KMS-11 (cell line): ENCODE measurements around the gene DGKB.

ENCODE experiments used
- H2AFZ ChIP-seq: fragments of 200-600 bp; sonication (generic); 2 replicates; pipeline ENCODE4 v1.6.1; 2016; ENCODE audit warnings: antibody characterized with exemption, mixed run types, low read depth
- H3K27ac ChIP-seq: fragments of 200-600 bp; sonication (generic); 2 replicates; pipeline ENCODE4 v1.6.1; 2016; ENCODE audit warnings: mild to moderate bottlenecking, mixed run types
- H3K27me3 ChIP-seq: fragments of 200-600 bp; sonication (generic); 2 replicates; pipeline ENCODE4 v1.6.1; 2017; ENCODE audit warnings: mild to moderate bottlenecking, low read depth, mixed run types, moderate library complexity; ENCODE audit not compliant: insufficient read depth
- H3K36me3 ChIP-seq: fragments of 200-600 bp; sonication (generic); 2 replicates; pipeline ENCODE4 v1.6.1; 2017; ENCODE audit warnings: mild to moderate bottlenecking, mixed run types; ENCODE audit not compliant: insufficient read depth
- H3K4me1 ChIP-seq: fragments of 200-600 bp; sonication (generic); 2 replicates; pipeline ENCODE4 v1.6.1; 2016; ENCODE audit warnings: mild to moderate bottlenecking, low read depth, mixed run types; ENCODE audit not compliant: poor library complexity, severe bottlenecking
- H3K4me2 ChIP-seq: fragments of 200-600 bp; sonication (generic); 2 replicates; pipeline ENCODE4 v1.7.0; 2016; ENCODE audit warnings: mild to moderate bottlenecking, mixed run types
- H3K4me3 ChIP-seq: fragments of 200-600 bp; sonication (generic); IDR thresholded peaks from 2 replicates; pipeline ENCODE4 v1.6.1; 2017; ENCODE audit warnings: low read depth, low read length, mixed read lengths; ENCODE audit not compliant: insufficient read depth
- H3K79me2 ChIP-seq: fragments of 200-600 bp; sonication (generic); 2 replicates; pipeline ENCODE4 v1.6.1; 2016; ENCODE audit warnings: low read depth, mixed run types; ENCODE audit not compliant: insufficient read depth
- H3K9ac ChIP-seq: fragments of 200-600 bp; sonication (generic); 2 replicates; pipeline ENCODE4 v1.6.1; 2016; ENCODE audit warnings: mild to moderate bottlenecking, mixed run types
- H4K20me1 ChIP-seq: fragments of 200-600 bp; sonication (generic); 2 replicates; pipeline ENCODE4 v1.6.1; 2016; ENCODE audit warnings: mild to moderate bottlenecking, mixed run types; ENCODE audit not compliant: insufficient read depth
- CTCF ChIP-seq: fragments of 200-600 bp; sonication (generic); conservative IDR thresholded peaks from 2 replicates; pipeline ENCODE4 v1.6.1; 2017; ENCODE audit warnings: low read depth, mild to moderate bottlenecking, antibody characterized with exemption, low read length, moderate library complexity, mixed read lengths

Gene DGKB

GRCh38 chr7:14395860-14396259, 506.7 kb downstream of the DGKB start:
- H3K4me1 ChIP-seq = no peaks in the 10 kb centered on the region
- H3K27me3 ChIP-seq = no peaks in the 10 kb centered on the region
- no peak overlapping the region for H3K9ac ChIP-seq
- H3K79me2 ChIP-seq = no peaks in the 10 kb centered on the region
- no peaks in the 10 kb centered on the region for H3K36me3 ChIP-seq
- TF ChIP-seq CTCF = no peak
- no peak overlapping the region for H3K4me2 ChIP-seq
- no peak overlapping the region for H3K27ac ChIP-seq
- no peak overlapping the region for H2AFZ ChIP-seq
- no peaks in the 10 kb centered on the region for H4K20me1 ChIP-seq
- H3K4me3 ChIP-seq = no peak overlapping the region

- Histone ChIP-seq H3K4me1 (no peaks in the 10 kb centered on the region), H3K36me3 (no peaks in the 10 kb centered on the region), H2AFZ (no peak overlapping the region), H3K27me3 (no peaks in the 10 kb centered on the region), H3K4me2 (no peak overlapping the region), H3K27ac (no peak overlapping the region), H4K20me1 (no peaks in the 10 kb centered on the region), H3K9ac (no peak overlapping the region), H3K4me3 (no peak overlapping the region), H3K79me2 (no peaks in the 10 kb centered on the region)
- no peak for TF ChIP-seq CTCF
Observed at GRCh38 chr7:14394786-14395185, 507.8 kb downstream of the DGKB start.

- no peak overlapping the region for H3K9ac ChIP-seq
- no peak overlapping the region for H2AFZ ChIP-seq
- H3K4me2 ChIP-seq = no peak overlapping the region
- H3K27me3 ChIP-seq = no peaks in the 10 kb centered on the region
- TF ChIP-seq CTCF = no peak
- no peaks in the 10 kb centered on the region for H3K79me2 ChIP-seq
- no peaks in the 10 kb centered on the region for H4K20me1 ChIP-seq
- no peaks in the 10 kb centered on the region for H3K4me1 ChIP-seq
- no peak overlapping the region for H3K27ac ChIP-seq
- no peaks in the 10 kb centered on the region for H3K36me3 ChIP-seq
- H3K4me3 ChIP-seq = no peak overlapping the region
Observed at GRCh38 chr7:14389595-14389994, 513.0 kb downstream of the DGKB start.

- no peak for TF ChIP-seq CTCF
- no peaks in the 10 kb centered on the region for H3K79me2 ChIP-seq
- H3K4me2 ChIP-seq = no peak overlapping the region
- H3K4me1 ChIP-seq = no peaks in the 10 kb centered on the region
- no peaks in the 10 kb centered on the region for H3K27me3 ChIP-seq
- no peak overlapping the region for H3K9ac ChIP-seq
- no peaks in the 10 kb centered on the region for H4K20me1 ChIP-seq
- H2AFZ ChIP-seq = no peak overlapping the region
- H3K36me3 ChIP-seq = no peaks in the 10 kb centered on the region
- H3K4me3 ChIP-seq = no peak overlapping the region
- no peak overlapping the region for H3K27ac ChIP-seq
Observed at GRCh38 chr7:14389181-14389591, 513.4 kb downstream of the DGKB start.
